Measurements from ENCODE around the gene XPA. TPM values are rescaled to one million over a fixed set of nuclear protein-coding genes. Genes with fewer than 3 reads are reported as not detected.

Gene XPA
- total RNA-seq, 1 donor from 2014 or later: 12.3 TPM

DNA sequence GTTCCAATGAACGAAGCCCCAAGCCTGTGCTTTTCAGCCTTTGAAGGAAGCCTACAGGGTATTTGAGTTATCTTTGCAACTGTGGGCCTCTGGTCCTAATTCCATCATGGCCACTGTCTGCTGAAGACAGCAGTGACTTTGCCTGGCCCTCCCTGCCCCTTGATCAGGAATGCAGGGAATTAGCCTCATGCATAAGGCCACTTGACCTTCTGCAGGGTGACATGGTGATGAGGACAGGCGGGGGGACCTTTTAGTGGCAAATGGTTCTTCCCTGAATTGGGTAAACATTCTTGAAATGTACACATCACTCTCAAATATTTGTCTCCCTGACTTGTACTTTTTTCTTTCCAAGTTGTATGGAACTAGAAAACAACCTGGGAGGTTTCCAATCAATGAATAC is 25.2 kb upstream of the XPA start:
- Mint-ChIP-seq H3K9me3 (ENCODE audit: unreplicated experiment) (no peaks in the 10 kb centered on the region), H3K27me3 (ENCODE audit: unreplicated experiment) (peaks cover 3% of the 10 kb centered on the region), H3K4me3 (ENCODE audit: unreplicated experiment) (no peak overlapping the region), H3K27ac (ENCODE audit: unreplicated experiment) (no peak overlapping the region), H3K36me3 (ENCODE audit: unreplicated experiment) (no peaks in the 10 kb centered on the region), H3K4me1 (ENCODE audit: low read depth, unreplicated experiment) (no peaks in the 10 kb centered on the region)
- DNase-seq: no peak
- TF ChIP-seq CTCF (IDR thresholded peaks at IDR 0.05; ENCODE audit: partially characterized antibody, unreplicated experiment): no peak

GRCh38 chr9:97721396-97721795 is 24.3 kb upstream of the XPA start:
- no peak for TF ChIP-seq CTCF (IDR thresholded peaks at IDR 0.05; ENCODE audit: partially characterized antibody, unreplicated experiment)
- Mint-ChIP-seq H3K27me3 (ENCODE audit: unreplicated experiment) (peaks cover 3% of the 10 kb centered on the region), H3K27ac (ENCODE audit: unreplicated experiment) (no peak overlapping the region), H3K4me1 (ENCODE audit: low read depth, unreplicated experiment) (no peaks in the 10 kb centered on the region), H3K4me3 (ENCODE audit: unreplicated experiment) (no peak overlapping the region), H3K9me3 (ENCODE audit: unreplicated experiment) (no peaks in the 10 kb centered on the region), H3K36me3 (ENCODE audit: unreplicated experiment) (no peaks in the 10 kb centered on the region)
- no peak for DNase-seq

- Mint-ChIP-seq H3K27ac (ENCODE audit: unreplicated experiment) (no peak overlapping the region), H3K27me3 (ENCODE audit: unreplicated experiment) (peaks cover 3% of the 10 kb centered on the region), H3K36me3 (ENCODE audit: unreplicated experiment) (no peaks in the 10 kb centered on the region), H3K4me3 (ENCODE audit: unreplicated experiment) (no peak overlapping the region), H3K9me3 (ENCODE audit: unreplicated experiment) (no peaks in the 10 kb centered on the region), H3K4me1 (ENCODE audit: low read depth, unreplicated experiment) (no peaks in the 10 kb centered on the region)
- no peak for TF ChIP-seq CTCF (IDR thresholded peaks at IDR 0.05; ENCODE audit: partially characterized antibody, unreplicated experiment)
- no peak for DNase-seq
Measured at GRCh38 chr9:97717866-97718265, 20.7 kb upstream of the XPA start.

- no peak for DNase-seq
- H3K27ac Mint-ChIP-seq (ENCODE audit: unreplicated experiment): no peak overlapping the region
- no peaks in the 10 kb centered on the region for H3K36me3 Mint-ChIP-seq (ENCODE audit: unreplicated experiment)
- H3K27me3 Mint-ChIP-seq (ENCODE audit: unreplicated experiment): peaks cover 3% of the 10 kb centered on the region
- H3K4me1 Mint-ChIP-seq (ENCODE audit: low read depth, unreplicated experiment): no peaks in the 10 kb centered on the region
- no peak overlapping the region for H3K4me3 Mint-ChIP-seq (ENCODE audit: unreplicated experiment)
- peaks cover 2% of the 10 kb centered on the region for H3K9me3 Mint-ChIP-seq (ENCODE audit: unreplicated experiment)
- no peak for TF ChIP-seq CTCF (IDR thresholded peaks at IDR 0.05; ENCODE audit: partially characterized antibody, unreplicated experiment)
Measured at GRCh38 chr9:97714435-97714834, 17.3 kb upstream of the XPA start.

DNA sequence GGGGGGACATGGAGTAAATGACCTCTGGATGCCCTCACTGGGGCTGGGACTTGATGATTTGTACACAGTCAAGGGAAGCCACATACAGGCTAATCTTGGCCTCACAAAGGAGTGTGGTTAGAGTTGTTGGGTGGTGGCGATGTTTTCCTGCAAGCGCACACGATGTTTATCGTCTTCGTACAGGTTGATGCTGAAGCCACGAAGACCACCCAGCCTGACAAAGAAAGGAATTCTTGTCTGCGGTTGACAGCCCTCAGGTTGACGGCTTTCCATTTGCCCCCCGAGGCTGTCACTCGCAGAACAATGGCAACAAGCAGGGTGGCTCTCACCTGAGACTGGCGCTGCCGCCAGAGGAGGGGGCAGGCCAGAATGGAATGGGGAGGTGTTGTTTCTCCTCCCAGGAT is 14.1 kb upstream of the XPA start:
- Mint-ChIP-seq H3K4me1 (ENCODE audit: low read depth, unreplicated experiment) (no peaks in the 10 kb centered on the region), H3K4me3 (ENCODE audit: unreplicated experiment) (no peak overlapping the region), H3K27ac (ENCODE audit: unreplicated experiment) (no peak overlapping the region), H3K27me3 (ENCODE audit: unreplicated experiment) (peaks cover 2% of the 10 kb centered on the region), H3K36me3 (ENCODE audit: unreplicated experiment) (no peaks in the 10 kb centered on the region), H3K9me3 (ENCODE audit: unreplicated experiment) (peaks cover 3% of the 10 kb centered on the region)
- no peak for TF ChIP-seq CTCF (IDR thresholded peaks at IDR 0.05; ENCODE audit: partially characterized antibody, unreplicated experiment)
- DNase-seq: no peak

Measured in glutamatergic neuron (in vitro differentiated cells).